Activated CD4-positive, alpha-beta T cell treated with anti-CD3 and anti-CD28 coated beads for 4 hours (primary cell): ENCODE data around the gene DLD.
"Not testable (repeated sequence)": the region's sequence is repeated elsewhere in the genome, so short reads cannot be mapped to it uniquely, and the experiment has no call there.

Experiments
- DNase-seq, 2 donors: peaks; one replicate each; pipeline ENCODE4 v3.0.0-alpha.2; 2020

DLD gene

DNA sequence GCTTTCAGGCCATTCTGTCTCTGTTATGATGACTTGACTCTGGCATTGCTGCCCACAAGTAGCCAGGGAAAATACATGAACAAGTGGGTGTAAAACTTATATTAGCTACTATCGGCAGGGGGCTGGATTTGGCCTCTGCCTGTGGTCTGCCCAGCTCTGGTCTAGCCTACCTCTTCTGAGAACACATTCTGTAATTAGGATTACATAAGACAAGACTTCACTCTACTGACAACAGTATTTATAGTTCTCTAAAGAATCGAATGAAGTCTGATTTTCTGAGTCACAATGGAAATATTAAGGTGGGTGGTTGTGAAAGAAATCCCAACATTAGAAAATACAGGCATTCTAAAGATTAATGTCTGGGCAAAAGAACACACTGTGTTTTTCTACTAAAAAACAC, 55.5 kb downstream of the DLD start:
- no peak for DNase-seq

- no peak for DNase-seq
These were observed 55.9 kb downstream of the DLD start for GRCh38 chr7:107946881-107947280.

- DNase-seq, result no peak
These were observed 57.9 kb downstream of the DLD start for GRCh38 chr7:107948645-107949442.

DNA sequence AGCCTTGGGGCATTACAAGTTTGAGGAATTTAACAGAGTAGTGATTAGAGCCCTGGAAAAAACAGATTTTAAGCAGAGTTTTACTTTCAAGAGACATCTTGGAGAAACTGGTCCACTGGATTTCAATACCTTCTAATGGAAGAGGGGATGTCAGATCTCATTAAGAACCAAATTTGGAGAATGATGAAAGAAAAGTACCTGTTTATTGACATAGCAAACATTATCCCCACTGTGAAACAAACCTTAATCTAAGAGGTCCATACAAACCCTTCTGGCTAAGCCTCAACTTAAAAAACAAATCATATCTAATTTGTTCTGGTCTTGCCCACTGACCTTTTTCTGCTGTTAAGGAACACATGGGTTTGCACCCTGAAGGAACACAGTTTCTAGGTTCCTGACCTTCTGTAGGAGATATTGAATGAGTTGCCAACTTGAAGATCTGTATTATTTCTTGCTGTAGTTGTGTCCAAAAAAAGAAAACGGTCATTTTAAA, 58.5 kb downstream of the DLD start:
- DNase-seq, result no peak

DNA sequence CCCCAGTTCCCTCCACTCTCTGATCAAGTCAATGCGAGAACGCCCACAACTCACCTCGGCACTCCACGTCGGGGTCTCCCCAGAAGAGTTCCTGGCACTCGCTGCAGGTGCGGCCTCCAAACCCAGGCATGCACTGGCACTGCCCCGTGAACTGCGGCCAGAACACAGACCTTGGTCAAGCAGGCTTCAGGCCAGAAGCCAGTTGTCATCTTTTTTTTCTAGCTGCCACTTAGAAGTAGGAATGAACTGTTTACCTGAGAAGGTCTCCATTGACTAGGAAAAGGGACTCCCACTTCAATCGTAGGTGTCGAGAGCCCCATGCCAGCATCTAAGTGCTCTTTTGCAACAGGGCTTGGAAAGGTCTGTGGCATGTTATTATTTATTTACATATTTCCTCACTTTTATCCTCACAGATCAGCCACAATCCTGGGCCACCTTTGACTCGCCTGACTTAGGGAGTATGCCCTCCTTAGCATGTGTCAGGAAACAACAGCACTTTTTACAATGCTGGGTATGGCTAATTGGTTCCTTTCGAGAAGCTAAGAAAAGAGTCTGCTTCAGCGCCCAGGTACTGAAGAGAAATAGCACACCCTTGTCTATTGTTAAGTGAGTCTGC, 60.3 kb downstream of the DLD start:
- no peak for DNase-seq

DNA sequence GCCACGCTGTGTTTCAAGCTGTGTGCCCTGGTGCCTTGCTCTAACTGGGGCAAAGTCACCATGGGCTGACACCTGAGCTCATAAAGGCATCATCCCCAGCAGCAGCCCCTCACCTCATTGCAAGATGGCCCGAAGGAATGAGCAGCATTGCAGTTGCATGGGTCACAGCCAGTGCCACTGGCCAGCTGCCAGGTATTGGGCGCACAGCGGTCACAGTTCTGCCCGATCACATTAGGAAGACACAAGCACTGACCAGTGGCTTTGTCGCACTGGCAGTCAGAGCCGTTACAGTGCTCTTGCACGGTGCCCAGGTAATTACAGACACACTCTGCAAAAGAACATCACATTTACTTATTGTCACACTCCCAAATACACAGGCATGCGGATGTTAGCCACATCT, 60.9 kb downstream of the DLD start:
- DNase-seq, result no peak

GRCh38 chr7:107953265-107953923, 62.4 kb downstream of the DLD start:
- DNase-seq, result no peak

DNA sequence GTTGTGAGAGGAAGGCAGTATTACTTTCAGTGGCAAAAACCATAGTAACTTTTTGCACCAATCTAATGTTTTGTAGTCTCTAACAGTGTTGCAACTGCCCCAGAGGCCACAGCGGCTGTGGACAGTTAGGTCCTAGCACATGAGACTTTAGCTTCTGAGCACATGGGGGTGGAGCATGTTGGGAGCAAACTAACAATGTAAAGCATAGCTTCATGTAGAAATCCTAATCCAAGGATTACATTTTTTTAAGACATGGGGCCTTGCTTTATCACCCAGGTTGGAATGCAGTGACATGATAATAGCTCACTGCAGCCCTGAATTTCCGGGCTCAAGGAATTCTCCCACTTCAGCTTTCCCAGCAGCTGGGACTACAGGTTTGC, 62.9 kb downstream of the DLD start:
- DNase-seq, result no peak

DNA sequence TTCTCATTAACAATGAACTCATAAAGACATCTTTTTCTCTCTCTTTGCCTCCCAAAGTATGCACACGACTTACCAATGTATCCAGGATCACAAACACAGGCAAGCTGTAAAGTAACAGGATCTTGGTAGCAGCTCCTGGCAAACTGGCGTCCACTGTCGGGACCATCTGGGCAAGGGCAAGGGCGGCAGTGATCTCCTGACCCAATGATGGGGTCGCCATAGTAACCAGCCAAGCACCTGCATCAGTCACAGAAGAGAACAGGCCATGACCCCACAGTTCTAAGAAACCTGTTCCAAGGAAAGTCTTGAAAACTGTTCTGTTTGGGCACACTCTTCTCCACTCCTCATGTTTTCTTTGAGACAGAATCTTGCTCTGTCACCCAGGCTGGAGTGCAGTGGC, 64.4 kb downstream of the DLD start:
- DNase-seq, result no peak

DNA sequence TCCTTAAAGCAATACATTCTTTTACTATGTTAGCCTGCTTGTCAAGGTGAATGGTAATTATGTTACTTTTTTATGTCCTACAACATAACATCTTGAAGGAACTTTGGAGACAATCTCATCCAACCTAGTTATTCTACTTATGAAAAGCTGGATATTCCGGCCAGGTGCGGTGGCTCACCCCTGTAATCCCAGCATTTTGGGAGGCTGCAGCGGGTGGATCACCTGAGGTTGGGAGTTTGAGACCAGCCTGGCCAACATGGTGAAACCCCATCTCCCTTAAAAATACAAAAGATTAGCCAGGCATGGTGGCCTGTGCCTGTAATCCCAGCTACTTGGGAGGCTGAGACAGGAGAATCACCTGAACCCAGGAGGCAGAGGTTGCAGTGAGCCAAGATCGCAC, 66.0 kb downstream of the DLD start:
- not testable (repeated sequence) for DNase-seq

DNA sequence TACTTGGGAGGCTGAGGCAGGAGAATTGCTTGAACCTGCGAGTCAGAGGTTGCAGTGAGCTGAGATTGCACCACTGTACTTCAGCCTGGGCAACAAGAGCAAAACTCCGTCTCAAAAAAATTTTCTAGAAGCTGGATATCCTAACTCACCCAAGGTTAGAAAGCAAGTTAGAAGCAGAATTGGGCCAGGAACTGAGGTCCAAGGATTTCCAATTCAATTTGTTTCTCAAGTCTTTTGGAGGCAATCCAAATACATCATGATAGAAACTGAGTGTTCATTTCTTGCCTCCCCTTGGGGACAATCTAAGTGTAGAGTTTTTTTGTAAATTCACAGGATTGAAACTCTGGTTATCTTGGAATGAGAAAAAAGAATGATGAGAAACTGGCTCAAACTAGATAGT, 66.5 kb downstream of the DLD start:
- no peak for DNase-seq

GRCh38 chr7:107958764-107959526, 68.0 kb downstream of the DLD start:
- DNase-seq, result no peak

GRCh38 chr7:107959527-107959898, 68.5 kb downstream of the DLD start:
- no peak for DNase-seq

GRCh38 chr7:107960272-107960671, 69.3 kb downstream of the DLD start:
- no peak for DNase-seq

DNA sequence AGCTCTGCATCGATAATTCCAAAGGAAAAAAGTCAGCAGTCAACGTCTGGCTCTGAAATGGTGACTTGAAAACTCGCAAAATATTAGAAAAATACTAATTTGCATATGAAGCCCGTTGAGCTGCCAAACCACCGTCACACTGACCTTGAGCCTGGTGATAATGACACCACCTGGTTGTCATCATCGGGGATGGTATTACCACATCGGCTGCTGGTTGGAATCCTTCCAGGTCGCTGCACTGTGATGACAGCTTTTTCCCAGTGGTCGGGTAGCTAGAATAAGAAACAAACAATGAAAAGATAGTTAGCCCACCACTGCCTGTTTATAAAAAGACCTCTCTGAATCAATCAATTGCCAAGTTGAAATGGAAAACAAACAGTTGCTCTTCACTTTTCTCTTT, 70.4 kb downstream of the DLD start:
- no peak for DNase-seq

DNA sequence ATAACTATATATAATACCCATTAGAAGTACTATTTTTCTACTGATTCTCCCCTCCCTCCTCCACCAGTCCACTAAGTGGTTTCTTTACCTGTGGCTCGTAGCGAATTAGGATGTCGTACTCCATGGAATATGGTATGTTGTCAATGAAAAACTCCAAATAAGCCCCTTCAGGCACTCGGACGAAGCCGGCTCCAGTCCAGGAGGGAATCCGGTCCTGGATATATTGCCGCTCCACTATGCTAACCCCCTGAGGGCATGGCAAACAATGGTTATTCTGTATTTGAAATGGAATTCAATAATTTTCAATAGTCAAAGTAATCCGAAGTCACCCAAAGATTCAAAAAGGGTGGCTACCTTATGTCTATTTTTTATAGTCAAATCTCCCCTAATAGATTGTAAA, 71.8 kb downstream of the DLD start:
- no peak for DNase-seq

DNA sequence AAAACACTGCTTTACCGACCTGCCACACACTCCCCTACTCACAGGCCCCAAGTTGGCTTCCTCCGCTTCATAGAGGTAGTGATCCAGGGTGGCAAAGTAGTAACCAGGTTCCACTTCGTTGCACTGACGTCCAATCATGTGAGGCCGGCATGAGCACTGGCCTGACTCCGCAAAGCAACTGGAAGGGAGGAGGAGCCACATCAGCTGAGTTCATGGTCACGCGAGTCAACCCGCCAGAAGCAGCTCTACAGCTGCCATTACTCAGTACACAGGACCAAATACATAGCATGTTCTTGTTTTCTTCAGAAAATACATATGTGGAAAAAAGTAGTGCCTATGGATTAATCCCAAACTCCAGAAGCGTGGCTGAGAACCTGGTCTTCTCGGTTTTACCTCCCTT, 73.5 kb downstream of the DLD start:
- no peak for DNase-seq

GRCh38 chr7:107966711-107967110, 75.7 kb downstream of the DLD start:
- DNase-seq, result no peak

DNA sequence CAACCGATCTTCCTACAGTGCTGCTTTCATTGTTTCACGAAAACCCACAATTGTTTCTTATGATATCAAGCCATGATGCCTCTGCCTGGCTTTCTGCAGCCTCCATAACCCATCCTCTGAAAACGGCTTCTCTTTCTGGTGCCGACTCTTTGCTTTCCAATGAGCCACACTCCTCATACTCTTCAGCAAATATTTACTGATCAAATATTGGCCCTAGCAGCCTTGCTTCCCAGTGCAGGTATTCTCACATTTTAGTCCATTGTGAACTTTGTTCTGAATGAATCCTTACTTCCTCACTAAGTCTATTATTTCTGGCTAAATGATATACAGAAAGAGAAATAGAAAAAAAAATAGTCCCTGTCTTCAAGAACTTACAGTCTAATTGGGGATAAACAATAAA, 76.4 kb downstream of the DLD start:
- no peak for DNase-seq

DNA sequence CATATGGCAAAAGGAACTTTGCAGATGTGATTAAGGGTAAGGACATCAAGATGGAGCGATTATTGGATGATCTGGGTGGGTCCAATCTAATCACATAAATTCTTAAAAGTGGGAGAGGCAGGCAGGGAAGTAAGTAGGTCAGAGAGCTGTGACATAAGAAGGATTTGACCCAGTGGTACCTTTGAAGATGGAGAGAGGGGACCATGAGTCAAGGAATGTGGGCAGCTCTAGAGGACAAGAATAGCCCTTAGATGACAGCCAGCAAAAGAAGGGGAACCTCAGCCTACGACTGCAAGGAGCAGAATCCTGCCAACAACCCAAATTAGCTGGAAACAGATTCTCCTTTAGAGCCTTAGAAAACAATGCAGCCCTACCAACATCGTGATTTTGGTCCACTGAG, 77.5 kb downstream of the DLD start:
- no peak for DNase-seq

GRCh38 chr7:107969856-107970255, 78.9 kb downstream of the DLD start:
- DNase-seq, result no peak
